GM18502 (cell line): ENCODE data around the gene CHRNB4.
"Not testable (repeated sequence)": the region's sequence is repeated elsewhere in the genome, so short reads cannot be mapped to it uniquely, and the experiment has no call there.

ENCODE experiments used
- ATAC-seq: cut with Tn5 transposase; IDR thresholded peaks from one replicate; pipeline ENCODE4 v1.9.1; 2021; ENCODE audit warnings: mild to moderate bottlenecking; ENCODE audit not compliant: unreplicated experiment, poor library complexity

CHRNB4 gene, protein sequence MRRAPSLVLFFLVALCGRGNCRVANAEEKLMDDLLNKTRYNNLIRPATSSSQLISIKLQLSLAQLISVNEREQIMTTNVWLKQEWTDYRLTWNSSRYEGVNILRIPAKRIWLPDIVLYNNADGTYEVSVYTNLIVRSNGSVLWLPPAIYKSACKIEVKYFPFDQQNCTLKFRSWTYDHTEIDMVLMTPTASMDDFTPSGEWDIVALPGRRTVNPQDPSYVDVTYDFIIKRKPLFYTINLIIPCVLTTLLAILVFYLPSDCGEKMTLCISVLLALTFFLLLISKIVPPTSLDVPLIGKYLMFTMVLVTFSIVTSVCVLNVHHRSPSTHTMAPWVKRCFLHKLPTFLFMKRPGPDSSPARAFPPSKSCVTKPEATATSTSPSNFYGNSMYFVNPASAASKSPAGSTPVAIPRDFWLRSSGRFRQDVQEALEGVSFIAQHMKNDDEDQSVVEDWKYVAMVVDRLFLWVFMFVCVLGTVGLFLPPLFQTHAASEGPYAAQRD

DNA sequence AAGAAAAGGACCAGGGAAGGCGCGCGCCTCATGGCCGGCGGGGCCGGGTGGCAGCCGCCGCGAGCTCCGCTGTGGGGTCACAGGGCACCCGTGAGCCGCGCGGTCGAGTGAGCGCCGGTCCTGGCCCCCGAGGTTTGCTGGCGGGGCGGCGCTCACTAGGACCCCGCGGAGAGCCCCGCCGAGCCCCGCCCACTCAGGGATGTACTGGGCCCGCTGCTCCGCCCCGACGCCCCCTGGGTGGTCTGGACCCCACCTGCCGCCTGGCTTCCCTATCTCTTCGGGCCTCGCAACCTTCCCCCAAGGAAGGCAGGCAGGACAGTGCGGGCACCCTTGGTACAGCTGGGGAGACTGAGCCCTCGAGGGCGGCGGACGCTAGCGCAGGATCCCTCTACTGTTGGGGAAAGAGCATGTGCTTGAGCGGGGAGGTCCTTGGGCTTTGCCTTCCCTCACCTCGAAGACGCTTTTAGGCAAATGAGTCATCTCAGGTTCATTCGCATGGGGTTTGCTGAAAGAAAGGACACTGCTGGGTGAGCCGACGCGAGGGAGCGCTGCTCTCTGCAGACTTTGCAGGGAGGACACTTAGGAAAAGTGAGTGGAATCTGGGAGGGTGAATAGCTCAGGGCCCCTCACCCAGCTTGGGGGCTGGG lies at the start of gene CHRNB4:
CHRNB4 (minus strand) TSS at position 109 of the 647 bp plus-strand sequence; CDS start at position 32, 77 bp downstream.
- no peak for ATAC-seq

DNA sequence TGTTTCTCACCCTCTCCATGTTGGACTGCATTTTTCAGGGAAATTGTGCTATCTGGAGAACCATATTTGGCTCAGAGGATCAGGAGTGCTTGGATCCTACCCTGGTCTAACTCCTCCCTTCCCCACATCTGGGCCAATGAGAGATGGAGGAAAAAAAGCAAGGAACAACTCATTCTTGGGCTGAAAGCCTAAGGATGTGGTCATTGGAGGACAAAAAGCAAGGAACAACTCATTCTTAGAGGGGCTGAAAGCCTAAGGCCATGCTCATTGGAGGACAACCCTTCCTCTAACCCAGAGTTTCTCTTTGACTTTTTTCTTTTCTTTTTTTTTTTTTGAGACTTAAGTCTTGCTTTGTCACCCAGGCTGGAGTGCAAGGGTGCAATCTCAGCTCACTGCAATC lies 48.6 kb upstream of the CHRNB4 start:
- no peak for ATAC-seq

- no peak for ATAC-seq
Observed at GRCh38 chr15:78685925-78686324, 44.9 kb upstream of the CHRNB4 start.

- no peak for ATAC-seq
Observed at GRCh38 chr15:78685159-78685921, 44.3 kb upstream of the CHRNB4 start.

GRCh38 chr15:78684657-78685056 lies 43.6 kb upstream of the CHRNB4 start:
- ATAC-seq, result no peak

DNA sequence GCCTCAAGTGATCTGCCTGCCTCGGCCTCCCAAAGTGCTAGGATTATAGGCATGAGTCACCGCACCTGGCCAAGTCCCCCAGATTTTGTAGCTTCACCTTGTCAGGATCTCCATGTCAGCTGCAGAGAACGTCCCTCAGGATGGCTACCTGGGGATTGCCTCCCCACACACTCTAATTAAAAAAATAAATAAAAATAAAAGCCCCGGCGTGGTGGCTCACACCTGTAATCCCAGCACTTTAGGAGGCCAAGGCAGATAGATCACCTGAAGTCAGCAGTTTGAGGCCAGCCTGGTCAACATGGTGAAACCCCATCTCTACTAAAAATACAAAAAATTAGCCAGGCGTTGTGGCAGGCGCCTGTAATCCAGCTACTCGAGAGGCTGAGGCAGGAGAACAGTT lies 42.6 kb upstream of the CHRNB4 start:
- not testable (repeated sequence) for ATAC-seq

DNA sequence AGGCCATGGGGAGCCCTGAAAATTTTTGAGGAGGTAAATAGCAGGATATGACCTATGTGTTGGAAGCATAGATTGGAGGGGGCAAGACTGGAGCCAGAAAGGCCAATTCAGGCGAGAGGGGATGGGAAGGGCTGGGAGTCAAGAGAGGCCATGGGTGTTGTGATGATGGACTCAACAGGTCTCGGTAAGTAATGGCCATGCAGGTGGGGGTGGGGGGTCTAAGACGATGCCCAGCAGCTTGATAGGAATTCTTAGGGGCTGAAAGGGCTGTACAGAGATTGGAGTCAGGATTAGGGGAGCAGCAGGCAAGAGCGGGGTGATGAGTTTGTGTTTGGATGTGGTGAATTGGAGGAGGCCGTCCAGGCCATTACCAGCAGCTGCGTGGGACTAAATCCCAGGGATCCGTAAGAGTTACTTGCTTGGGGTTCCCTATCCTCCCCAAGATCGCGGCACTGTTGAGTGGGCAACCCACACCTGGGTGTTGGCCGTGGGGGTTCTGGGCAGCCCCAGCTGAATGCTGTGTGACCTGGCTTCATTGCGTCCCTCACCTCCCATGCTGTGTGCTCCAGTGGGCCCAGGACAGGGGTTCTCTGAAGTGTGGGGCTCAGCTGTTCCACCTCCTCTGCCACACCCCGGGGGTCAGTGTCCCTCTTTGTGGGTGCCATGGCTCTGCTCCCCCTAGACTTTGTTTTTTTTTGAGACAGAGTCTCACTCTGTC lies 41.8 kb upstream of the CHRNB4 start:
- ATAC-seq, result no peak

- no peak for ATAC-seq
Observed at GRCh38 chr15:78682004-78682651, 41.1 kb upstream of the CHRNB4 start.

DNA sequence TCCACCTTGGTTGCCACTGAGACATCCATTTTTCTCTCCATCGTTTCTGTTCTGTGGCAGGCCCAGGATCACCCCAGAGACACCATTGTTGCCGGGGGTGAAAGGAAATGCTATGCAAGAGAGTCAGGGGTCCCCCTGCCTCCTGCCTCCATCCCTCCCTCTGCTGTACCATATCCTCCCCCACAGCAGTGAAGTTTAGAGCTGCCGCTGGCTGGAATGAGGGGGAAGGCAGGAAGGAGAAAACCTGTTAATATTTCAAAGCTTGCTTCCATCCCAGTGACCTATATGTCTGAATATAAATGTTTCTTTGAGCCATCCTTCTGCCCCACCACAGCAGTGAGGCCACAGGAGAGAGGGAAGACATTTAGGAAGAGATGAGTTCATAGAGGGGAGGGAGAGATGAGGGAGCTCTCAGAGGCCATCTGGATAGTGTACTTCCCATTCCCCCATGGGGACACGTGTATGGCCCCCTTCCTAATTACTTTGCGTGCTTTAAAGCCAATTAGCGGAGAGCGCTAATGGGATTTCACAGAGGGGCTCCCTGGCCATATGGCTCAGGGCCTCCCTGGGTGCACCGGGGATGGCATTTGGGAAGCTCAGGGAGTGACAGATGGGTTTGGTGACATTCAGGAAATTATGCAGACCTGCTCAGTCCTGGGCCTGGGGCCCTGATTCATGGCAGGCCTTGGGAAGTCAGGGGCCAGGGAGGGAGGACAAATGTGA lies 40.4 kb upstream of the CHRNB4 start:
- ATAC-seq, result no peak

DNA sequence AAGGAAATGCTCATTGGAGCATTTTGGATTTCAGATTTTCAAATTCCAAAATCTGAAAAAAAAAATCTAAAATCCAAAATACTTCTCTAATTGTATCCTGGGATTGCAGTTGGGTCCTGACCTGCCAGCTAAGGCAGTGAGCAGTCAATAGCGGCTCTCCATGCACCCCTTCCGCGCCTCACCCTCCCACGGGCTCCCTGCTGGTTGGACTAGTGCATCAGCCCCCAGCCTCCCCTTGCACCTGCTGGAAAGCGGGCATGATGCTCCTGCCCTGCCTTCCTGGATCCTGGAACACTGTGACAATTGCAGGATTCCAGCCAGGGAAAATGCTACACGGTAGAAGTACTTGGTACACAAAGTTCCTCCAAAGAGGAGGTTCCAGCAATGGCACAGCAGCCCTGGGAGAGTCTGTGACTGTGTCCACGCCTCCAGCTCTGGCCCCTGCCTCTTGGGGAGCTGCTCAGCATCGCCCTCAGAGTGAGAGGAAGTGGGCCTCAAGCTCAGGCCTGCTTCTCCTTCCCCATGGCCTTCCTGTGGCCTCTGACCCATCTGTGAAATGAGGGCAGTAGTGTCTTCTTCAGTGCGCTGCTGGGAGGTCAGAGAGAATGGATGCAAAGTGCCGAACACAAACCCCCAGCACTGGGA lies 39.5 kb upstream of the CHRNB4 start:
- ATAC-seq, result no peak

DNA sequence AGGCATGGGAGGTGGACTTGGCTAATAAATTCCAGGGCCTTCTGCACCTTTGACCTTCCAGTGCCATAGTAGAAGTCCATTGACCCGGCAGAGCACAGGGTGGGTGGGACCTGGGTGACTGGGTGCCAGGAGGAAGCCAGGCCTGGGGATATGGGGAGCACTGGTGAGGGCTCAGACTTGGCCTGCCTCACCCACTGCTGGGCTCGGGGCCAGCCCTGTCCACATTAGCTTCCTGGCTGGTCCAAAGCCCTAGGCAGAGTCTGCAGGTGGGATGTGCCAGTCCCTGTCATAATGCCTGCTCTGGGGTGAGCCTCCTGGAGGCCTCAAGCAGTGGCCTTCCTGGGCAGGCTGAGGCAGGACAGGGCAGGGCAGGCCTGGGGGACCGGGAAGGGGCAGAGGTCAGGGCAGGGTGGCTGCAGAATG lies 38.1 kb upstream of the CHRNB4 start:
- ATAC-seq, result no peak

GRCh38 chr15:78676424-78677110 lies 35.6 kb upstream of the CHRNB4 start:
- no peak for ATAC-seq

- ATAC-seq, result no peak
Observed at GRCh38 chr15:78675617-78676360, 34.8 kb upstream of the CHRNB4 start.

DNA sequence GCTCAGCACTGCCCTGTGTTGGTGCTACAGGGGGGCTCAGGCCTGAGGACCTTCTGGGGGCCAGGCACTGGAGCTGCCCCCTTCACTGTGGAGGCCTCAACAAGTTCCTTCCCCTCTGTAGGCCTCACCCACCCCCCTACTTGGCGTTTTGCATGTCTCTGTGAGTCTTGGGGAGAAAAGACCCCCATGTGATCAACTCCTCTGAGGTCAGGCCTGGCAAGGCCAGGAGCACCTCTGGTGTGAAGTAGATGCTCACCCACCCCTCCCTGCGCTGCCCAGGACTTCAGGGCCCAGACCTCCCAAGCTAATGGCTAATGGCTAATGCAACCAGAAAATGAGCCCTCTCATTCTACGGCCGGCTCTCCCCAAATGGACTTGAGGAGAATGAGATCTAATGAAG lies 34.2 kb upstream of the CHRNB4 start:
- ATAC-seq, result no peak

DNA sequence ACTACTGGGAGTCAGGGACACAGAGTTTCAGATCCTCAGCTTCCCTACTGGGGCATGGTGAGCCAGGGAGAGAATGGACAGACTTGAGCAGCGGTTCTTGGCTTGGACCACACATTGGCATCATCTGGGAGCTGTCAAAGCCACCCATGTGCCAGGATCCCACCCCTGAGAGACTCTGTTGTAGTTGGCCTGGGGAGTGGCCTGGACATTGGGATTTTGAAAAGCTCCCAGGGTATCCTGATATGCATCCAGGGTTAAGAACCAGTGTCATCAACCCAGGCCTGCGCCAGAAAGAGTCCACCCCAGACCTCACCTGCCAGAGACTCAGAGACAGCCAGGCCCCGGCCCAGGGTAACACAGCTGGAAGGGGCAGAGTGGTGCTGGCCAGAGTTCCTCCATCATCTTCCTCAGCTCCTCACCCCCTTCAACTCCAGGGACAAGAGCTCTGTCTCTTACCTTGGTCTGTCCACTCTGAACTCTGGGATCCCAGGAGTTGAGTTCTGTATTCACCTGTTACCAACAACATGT lies 33.0 kb upstream of the CHRNB4 start:
- ATAC-seq, result no peak

DNA sequence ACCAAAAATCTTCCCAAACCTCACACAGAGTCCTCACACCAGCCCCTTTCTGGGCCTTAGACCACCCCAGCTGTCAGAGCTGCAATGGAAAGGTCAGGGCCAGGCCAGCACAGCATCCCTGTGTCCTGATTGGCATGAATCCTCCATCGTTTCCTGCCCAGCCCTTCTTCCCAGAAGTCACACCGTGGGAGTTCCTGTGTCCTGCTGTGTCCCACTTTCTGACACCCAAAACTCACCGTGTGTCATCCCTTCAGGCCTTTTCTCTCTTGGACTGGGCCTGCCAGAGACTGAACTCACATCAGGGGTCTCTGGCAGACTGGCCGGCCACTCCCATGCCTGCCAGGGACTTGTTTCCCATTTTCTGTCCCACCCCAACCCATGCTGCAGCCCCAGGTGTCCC lies 32.5 kb upstream of the CHRNB4 start:
- ATAC-seq, result no peak
